ENCODE data around the gene ZBTB39. TPM values are rescaled to one million over a fixed set of nuclear protein-coding genes. Genes with fewer than 3 reads are reported as not detected.

Gene ZBTB39
- total and polyA plus RNA-seq, 2 experiments from 2014 or later = 1.5 to 3.9 TPM

DNA sequence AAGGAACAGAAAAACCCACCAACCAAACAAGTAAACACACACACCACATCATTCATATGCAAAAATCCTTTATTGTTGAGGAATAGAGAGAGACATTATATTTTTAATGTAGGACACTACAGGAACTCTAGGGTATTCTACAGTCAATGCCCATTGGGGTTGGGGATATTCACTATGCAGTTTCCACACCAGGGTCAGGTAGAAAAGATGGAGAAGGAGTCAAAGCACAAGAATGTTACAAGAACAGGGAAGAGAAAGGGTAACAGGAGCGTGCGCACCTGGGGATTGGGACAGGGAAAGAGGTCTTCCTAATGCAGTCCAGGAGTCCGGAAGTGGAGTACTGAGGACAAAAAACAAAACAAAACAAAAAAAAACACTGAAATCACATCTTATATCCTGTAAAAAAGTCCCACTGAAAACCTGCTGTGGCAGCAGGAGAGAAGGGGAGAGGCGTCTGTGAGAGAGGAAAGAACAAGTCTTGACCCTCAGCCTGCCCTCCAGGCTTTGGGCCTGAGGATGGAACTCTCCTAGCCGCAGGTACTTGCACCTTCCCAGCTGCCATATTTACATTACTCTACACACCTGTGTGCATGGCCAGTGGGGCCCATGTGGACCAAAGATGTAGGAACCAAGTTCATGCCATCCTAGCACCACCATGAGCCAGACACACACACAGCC, 3.7 kb upstream of the ZBTB39 start:
- Histone ChIP-seq H3K9me3 (ENCODE audit: low read depth) (no peaks in the 10 kb centered on the region), H4K20me1 (ENCODE audit: insufficient read depth) (no peaks in the 10 kb centered on the region), H3K27ac (no peak overlapping the region), H3K4me2 (ENCODE audit: unreplicated experiment) (no peak overlapping the region), H3K79me2 (ENCODE audit: insufficient read depth) (peaks cover 8% of the 10 kb centered on the region), H3K4me1 (ENCODE audit: insufficient read depth) (peaks cover 4% of the 10 kb centered on the region; the same call in 1 of the 2 replicates), H2AFZ (no peak overlapping the region), H3K27me3 (replicated peaks; ENCODE audit: insufficient read depth) (peaks cover 24% of the 10 kb centered on the region), H3F3A (ENCODE audit: insufficient read depth) (no peaks in the 10 kb centered on the region; the same call in 1 of the 2 replicates), H3K36me3 (ENCODE audit: low read depth) (no peaks in the 10 kb centered on the region), H3K4me3 (no peak overlapping the region), H3K9me2 (ENCODE audit: insufficient read depth) (no peaks in the 10 kb centered on the region), H3K9ac (no peak overlapping the region)
- TF ChIP-seq EZH2phosphoT487 (IDR thresholded peaks at IDR 0.05; ENCODE audit: insufficient read depth, low read depth) (no peak), EZH2 (IDR thresholded peaks at IDR 0.05; ENCODE audit: insufficient read depth, poor library complexity, severe bottlenecking) (no peak)
- WGBS, 2 experiments (ENCODE audit: low coverage in 1 of 2, low lambda C conversion rate in 2 of 2, missing lambda C conversion rate in 2 of 2) = 79 to 83% methylated on average over 5 of the region's 5 CpGs
- in situ Hi-C loops (cut with MboI) = no loop called here
- DNase-seq = no peak

DNA sequence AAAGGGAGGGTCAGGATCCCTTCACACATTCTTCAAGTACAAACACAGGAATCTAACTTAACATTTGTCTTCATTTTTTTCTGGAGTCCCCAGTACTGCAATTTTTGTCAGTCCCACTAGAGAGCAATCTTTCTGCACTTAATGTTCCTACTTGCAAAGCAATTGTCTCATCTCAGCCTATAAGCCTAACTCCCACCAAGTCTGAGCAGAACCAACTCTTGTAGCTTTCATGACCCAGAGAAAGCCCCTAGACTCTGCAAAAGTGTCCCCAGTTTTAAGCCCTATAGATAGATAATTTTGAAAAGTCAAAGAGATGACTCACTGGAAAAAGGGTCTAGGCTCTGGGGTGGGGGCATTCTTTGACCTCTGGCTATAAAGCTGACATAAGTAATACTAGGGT, 1.8 kb upstream of the ZBTB39 start:
- peak; percentile 82 for DNase-seq
- peaks cover 27% of the 10 kb centered on the region for H3K79me2 ChIP-seq (ENCODE audit: insufficient read depth)
- H4K20me1 ChIP-seq (ENCODE audit: insufficient read depth) = no peaks in the 10 kb centered on the region
- no peaks in the 10 kb centered on the region for H3K36me3 ChIP-seq (ENCODE audit: low read depth)
- no peak for TF ChIP-seq EZH2phosphoT487 (IDR thresholded peaks at IDR 0.05; ENCODE audit: insufficient read depth, low read depth)
- TF ChIP-seq EZH2 (IDR thresholded peaks at IDR 0.05; ENCODE audit: insufficient read depth, poor library complexity, severe bottlenecking) = no peak
- no peak overlapping the region for H3K4me2 ChIP-seq (ENCODE audit: unreplicated experiment)
- no peaks in the 10 kb centered on the region for H3K9me3 ChIP-seq (ENCODE audit: low read depth)
- no peaks in the 10 kb centered on the region for H3K9me2 ChIP-seq (ENCODE audit: insufficient read depth)
- no peak overlapping the region for H2AFZ ChIP-seq
- no peak overlapping the region for H3K27ac ChIP-seq
- H3K4me1 ChIP-seq (ENCODE audit: insufficient read depth) = peaks cover 8% of the 10 kb centered on the region; the same call in 1 of the 2 replicates
- no peaks in the 10 kb centered on the region; the same call in 1 of the 2 replicates for H3F3A ChIP-seq (ENCODE audit: insufficient read depth)
- H3K9ac ChIP-seq = no peak overlapping the region
- no peak overlapping the region for H3K4me3 ChIP-seq
- in situ Hi-C loops (cut with MboI) = no loop called here
- H3K27me3 ChIP-seq (replicated peaks; ENCODE audit: insufficient read depth) = peaks cover 5% of the 10 kb centered on the region; the same call in 1 of the 2 replicates

DNA sequence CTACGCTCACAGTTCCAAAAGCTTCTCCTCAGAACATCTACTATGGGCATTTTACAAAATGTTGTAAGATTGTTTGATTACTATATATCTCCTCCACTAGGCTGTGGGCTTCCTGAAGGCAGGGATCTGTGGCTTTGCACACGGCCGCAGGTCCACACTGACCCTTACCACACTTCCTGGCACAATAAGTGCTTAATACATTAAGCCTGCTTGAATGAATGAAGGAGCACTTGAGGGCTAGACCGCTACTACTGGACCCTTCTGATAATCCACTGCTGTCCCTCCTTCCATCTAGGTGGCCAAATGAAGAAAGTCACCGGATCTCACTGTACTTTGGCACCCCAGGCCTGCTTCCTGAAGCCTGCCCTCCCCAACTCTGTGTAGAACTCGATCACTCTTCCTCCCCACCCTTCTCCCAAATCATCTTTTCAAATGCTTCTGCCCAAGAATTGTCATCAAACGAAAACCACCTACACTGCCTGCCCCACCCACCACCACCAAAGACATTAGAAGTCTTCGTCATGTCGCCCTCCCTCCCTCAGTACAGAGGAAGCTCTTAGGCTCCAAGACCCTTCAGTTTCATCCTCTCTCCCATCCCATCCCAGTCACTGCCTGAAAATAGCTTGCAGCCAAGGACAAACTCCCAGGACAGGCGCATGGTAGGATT, 596 bp upstream of the ZBTB39 start:
- peak overlapping the region; percentile 85 for H2AFZ ChIP-seq
- DNase-seq = no peak
- H3K9me2 ChIP-seq (ENCODE audit: insufficient read depth) = no peaks in the 10 kb centered on the region
- H3K9ac ChIP-seq = peak overlapping the region; percentile 59
- no peak for TF ChIP-seq EZH2 (IDR thresholded peaks at IDR 0.05; ENCODE audit: insufficient read depth, poor library complexity, severe bottlenecking)
- no peak for TF ChIP-seq EZH2phosphoT487 (IDR thresholded peaks at IDR 0.05; ENCODE audit: insufficient read depth, low read depth)
- H3K4me3 ChIP-seq = peak overlapping the region; percentile 92
- peaks cover 6% of the 10 kb centered on the region; the same call in 1 of the 2 replicates for H3K36me3 ChIP-seq (ENCODE audit: low read depth)
- no peak overlapping the region for H3K27ac ChIP-seq
- H3K9me3 ChIP-seq (ENCODE audit: low read depth) = no peaks in the 10 kb centered on the region
- H4K20me1 ChIP-seq (ENCODE audit: insufficient read depth) = no peaks in the 10 kb centered on the region; the same call in 1 of the 2 replicates
- peak overlapping the region; percentile 63 for H3K4me2 ChIP-seq (ENCODE audit: unreplicated experiment)
- peaks cover 8% of the 10 kb centered on the region; the same call in 1 of the 2 replicates for H3K4me1 ChIP-seq (ENCODE audit: insufficient read depth)
- H3K79me2 ChIP-seq (ENCODE audit: insufficient read depth) = peaks cover 40% of the 10 kb centered on the region
- 45 to 46% methylated on average over 10 of the region's 10 CpGs for WGBS, 2 experiments (ENCODE audit: low coverage in 1 of 2, low lambda C conversion rate in 2 of 2, missing lambda C conversion rate in 2 of 2)
- H3K27me3 ChIP-seq (replicated peaks; ENCODE audit: insufficient read depth) = no peaks in the 10 kb centered on the region
- in situ Hi-C loops (cut with MboI) = no loop called here
- H3F3A ChIP-seq (ENCODE audit: insufficient read depth) = peaks cover under 1% of the 10 kb centered on the region; the same call in 1 of the 2 replicates

DNA sequence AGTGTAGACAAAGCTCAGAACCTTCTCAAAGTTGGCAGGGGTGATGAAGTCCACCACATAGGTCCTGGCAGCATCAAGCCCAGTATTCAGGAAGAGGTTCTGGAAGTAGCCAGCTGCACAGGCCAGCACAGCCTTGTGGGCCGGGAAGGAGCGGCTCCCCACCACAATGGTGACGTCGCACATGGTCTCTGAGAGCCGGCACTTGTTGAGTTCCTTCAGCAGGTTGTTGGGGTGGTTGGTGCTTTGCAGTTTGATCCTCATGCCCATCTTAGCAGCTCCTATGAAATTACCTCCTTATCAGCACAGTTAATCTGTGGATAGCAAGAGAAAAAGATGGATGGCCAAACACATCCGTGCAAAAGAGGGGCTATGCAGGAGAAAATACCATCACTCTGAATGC, 1.7 kb downstream of the ZBTB39 start:
- in situ Hi-C loops (cut with MboI) = no loop called here
- peaks cover 48% of the 10 kb centered on the region for H3K79me2 ChIP-seq (ENCODE audit: insufficient read depth)

More for the DNA sequence above, 1.7 kb downstream of the ZBTB39 start:
- peaks cover 22% of the 10 kb centered on the region; the same call in 1 of the 2 replicates for H3F3A ChIP-seq (ENCODE audit: insufficient read depth)
- peak overlapping the region; percentile 97 for H3K4me2 ChIP-seq (ENCODE audit: unreplicated experiment)
- TF ChIP-seq EZH2phosphoT487 (IDR thresholded peaks at IDR 0.05; ENCODE audit: insufficient read depth, low read depth) (no peak), EZH2 (IDR thresholded peaks at IDR 0.05; ENCODE audit: insufficient read depth, poor library complexity, severe bottlenecking) (no peak)
- H3K27me3 ChIP-seq (replicated peaks; ENCODE audit: insufficient read depth) = no peaks in the 10 kb centered on the region
- no peak for DNase-seq
- H3K36me3 ChIP-seq (ENCODE audit: low read depth) = peaks cover 8% of the 10 kb centered on the region; the same call in 1 of the 2 replicates
- 61 to 65% methylated on average over 6 of the region's 6 CpGs for WGBS, 2 experiments (ENCODE audit: low coverage in 1 of 2, low lambda C conversion rate in 2 of 2, missing lambda C conversion rate in 2 of 2)
- no peak overlapping the region for H3K4me3 ChIP-seq
- no peak overlapping the region for H2AFZ ChIP-seq
- no peak overlapping the region for H3K27ac ChIP-seq
- H3K4me1 ChIP-seq (ENCODE audit: insufficient read depth) = peaks cover 14% of the 10 kb centered on the region
- no peaks in the 10 kb centered on the region for H3K9me3 ChIP-seq (ENCODE audit: low read depth)
- H3K9me2 ChIP-seq (ENCODE audit: insufficient read depth) = no peaks in the 10 kb centered on the region
- H3K9ac ChIP-seq = no peak overlapping the region
- H4K20me1 ChIP-seq (ENCODE audit: insufficient read depth) = no peaks in the 10 kb centered on the region; the same call in 1 of the 2 replicates

Measured in GM23248 (cell line).